Cortex of kidney (tissue), 1 donor: Measurements from ENCODE around the gene ZBTB16.

Source experiments
- DNase-seq: peaks from one replicate; lab custom pipeline; 2025; lab: John Stamatoyannopoulos, UW

The ZBTB16 gene

GRCh38 chr11:114282488-114282887, 223.0 kb downstream of the ZBTB16 start:
- DNase-seq, result no peak

- no peak for DNase-seq
Observed at GRCh38 chr11:114283422-114283821, 223.9 kb downstream of the ZBTB16 start.

GRCh38 chr11:114284021-114284420, 224.5 kb downstream of the ZBTB16 start:
- no peak for DNase-seq

GRCh38 chr11:114284914-114285313, 225.4 kb downstream of the ZBTB16 start:
- no peak for DNase-seq

GRCh38 chr11:114285599-114285998, 226.1 kb downstream of the ZBTB16 start:
- no peak for DNase-seq

GRCh38 chr11:114286229-114286628, 226.7 kb downstream of the ZBTB16 start:
- no peak for DNase-seq

- no peak for DNase-seq
Observed at GRCh38 chr11:114287154-114287553, 227.6 kb downstream of the ZBTB16 start.

- no peak for DNase-seq
Observed at GRCh38 chr11:114288136-114288535, 228.6 kb downstream of the ZBTB16 start.

GRCh38 chr11:114289779-114290178, 230.3 kb downstream of the ZBTB16 start:
- DNase-seq, result no peak

GRCh38 chr11:114290503-114291235, 231.2 kb downstream of the ZBTB16 start:
- DNase-seq, result no peak

GRCh38 chr11:114291381-114291780, 231.9 kb downstream of the ZBTB16 start:
- no peak for DNase-seq

GRCh38 chr11:114291842-114292680, 232.6 kb downstream of the ZBTB16 start:
- DNase-seq, result no peak

GRCh38 chr11:114293201-114293711, 233.7 kb downstream of the ZBTB16 start:
- DNase-seq, result no peak

GRCh38 chr11:114295676-114296604, 236.4 kb downstream of the ZBTB16 start, which contains the start of gene NNMT:
Gene NNMT, plus strand, starts transcription at chr11:114296399. Its CDS starts 158 bp downstream, at chr11:114296557.
- DNase-seq, result no peak

GRCh38 chr11:114296605-114297372, 237.3 kb downstream of the ZBTB16 start:
- no peak for DNase-seq

- no peak for DNase-seq
Observed at GRCh38 chr11:114297806-114298709, 238.5 kb downstream of the ZBTB16 start.

GRCh38 chr11:114298710-114299109, 239.2 kb downstream of the ZBTB16 start:
- DNase-seq, result no peak
